GM18502 (cell line): ENCODE data around the gene ASTN2.

ENCODE experiments used
- ATAC-seq: cut with Tn5 transposase; IDR thresholded peaks from one replicate; pipeline ENCODE4 v1.9.1; 2021; ENCODE audit warnings: mild to moderate bottlenecking; ENCODE audit not compliant: unreplicated experiment, poor library complexity

Gene ASTN2

DNA sequence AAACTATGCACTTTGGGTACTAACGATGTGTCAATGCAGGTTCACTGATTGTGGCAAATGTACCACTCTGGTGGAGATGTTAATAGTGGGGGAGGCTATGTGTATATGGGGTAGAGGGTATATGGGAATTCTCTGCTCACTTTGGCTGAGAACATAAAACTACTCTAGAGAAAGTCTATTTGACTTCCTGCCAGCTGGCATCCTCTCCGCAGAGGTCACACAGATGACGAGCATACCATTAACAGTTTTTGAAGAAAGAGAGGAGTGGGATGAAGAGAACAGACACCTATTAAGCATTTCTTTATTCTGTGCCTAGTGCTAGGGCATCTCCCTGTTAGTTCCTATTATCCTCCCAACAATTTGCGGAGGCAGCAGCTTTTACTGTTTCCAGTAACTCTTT, 786.1 kb downstream of the ASTN2 start:
- no peak for ATAC-seq

DNA sequence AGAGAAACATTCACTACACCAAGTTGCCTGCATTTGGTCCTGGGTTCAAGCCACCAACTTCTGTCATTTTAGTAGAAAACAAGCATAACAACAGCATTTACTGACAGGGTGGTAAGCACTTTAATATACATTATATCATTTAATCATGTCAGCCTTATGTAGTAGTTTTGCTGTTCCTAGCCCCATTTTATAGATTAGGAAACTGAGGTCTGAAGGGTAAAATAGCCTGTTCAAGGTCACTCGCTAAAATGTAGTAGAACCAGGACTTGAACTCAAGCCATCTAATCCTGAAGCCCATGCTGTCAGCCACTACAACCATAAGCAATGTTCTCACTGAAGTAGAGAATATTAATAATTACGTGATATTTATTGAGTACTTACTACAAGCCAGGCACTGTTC, 787.4 kb downstream of the ASTN2 start:
- no peak for ATAC-seq

DNA sequence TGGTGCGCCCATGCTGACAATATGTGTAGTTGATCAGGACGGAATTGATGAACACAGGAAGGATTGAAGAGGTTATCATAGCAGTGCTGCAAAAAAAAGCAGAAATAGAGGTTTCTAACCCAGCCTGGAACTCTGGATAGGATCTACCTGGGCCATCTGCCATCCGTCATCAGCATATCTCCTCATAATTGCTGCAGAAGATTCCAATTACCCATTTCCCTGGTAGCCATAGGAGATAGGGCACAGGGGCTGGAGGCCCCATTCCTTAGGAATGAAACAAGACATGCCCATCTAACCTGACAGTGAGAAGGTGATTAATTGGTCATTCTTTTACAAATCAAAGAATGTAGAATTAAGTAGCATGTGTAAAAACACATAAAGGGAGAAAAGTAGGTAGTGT, 788.1 kb downstream of the ASTN2 start:
- no peak for ATAC-seq

DNA sequence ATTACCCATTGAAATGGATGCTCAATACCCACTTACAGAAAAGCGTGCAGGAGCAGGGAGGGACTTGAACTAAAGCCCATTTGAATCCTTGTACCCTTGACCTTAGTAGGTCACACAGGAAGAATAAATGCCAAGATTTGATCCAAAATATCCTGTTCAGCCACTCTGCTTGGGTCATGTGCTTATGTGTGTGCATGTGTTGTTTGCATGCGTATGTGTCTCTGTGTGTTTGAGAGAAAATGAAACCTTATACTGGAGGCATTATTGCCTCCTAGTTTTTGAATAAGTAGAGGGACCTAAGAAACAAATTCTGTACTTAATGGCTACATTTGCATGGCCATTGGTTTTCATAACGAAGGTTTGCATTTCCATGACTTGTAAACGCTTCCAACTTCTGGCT, 791.1 kb downstream of the ASTN2 start:
- no peak for ATAC-seq

DNA sequence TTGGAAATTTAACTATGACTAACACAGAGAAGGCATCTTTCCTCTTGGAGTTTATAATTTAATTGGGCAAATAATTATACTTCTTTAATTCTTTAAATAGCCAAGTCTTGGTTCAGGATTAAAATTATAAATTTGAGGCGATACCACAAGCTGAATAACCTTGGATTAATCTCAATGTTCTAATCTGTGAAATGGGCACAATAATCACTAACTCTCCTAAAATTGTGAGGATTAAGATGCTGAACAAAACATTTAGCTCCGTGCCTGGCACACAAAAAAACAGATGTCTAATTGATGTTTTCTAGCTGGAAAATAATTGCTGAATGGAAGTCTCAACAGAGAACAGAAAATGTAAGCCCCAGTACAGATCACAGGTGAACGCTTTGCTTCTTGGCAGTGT, 797.5 kb downstream of the ASTN2 start:
- ATAC-seq: no peak

DNA sequence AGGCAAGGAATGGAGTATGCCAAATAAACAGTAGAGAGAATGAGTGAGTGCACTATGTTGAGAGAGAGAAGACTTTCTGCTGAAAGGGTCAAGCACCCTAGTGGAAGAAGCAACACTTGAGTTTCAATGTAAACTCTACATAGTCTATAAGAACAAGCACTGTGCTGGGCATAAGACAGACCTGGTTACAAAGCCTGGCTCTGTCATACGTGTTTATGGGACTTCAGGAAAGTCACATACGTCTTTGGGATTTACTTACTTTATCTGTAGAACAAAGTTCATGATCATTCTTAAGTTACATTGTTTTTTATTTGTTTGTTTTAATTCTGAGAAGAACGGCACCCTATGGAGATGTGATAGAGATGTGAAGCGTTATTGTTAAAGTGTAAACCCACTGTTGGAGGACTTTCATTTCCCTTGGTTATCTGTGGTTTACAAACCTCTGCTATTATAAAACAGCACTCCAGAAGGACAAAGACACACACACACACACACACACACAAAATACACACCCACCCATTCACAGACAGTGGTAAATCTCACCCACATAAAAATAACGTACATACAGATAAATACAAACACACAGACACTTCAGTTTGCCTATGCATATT, 798.4 kb downstream of the ASTN2 start:
- no peak for ATAC-seq

DNA sequence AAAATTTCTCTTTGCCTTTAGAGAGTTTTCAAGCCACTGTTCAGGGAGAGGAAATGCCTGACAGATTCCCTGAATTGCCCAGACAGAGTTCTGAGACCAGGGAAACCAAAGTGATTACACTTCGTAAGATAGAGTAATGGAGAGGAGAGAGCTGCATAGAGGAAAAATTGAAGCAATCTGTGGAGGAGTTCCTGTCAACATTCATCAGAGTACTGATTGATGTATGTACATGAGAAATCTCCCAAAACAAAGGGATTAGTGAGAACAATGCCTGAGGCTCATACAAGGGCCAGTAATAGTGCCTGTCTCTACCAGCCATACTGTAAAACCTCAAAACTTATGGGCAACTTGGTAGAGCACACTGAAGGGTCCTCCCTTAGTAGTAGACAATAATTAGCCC, 806.8 kb downstream of the ASTN2 start:
- no peak for ATAC-seq

DNA sequence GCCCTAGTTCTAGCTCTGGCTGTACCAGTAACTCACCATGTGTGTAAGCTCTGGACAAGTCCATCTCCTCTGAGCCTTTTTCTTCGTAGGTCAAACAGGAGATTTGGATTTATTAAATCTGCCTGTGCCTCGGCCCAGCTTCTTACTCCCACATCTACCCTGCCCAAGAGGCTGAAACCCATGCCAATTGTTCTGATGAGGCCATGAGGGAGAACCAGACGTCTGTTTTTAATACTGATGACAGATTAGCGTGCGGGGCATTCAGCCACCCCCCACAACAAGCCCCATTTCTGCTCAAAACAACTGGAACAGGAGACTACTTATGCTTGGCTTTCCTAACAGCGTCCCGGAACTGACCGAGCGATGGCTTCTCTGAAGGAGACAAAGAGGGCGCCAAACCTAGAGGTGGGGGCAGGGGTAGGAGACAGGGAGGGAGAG, 808.9 kb downstream of the ASTN2 start:
- no peak for ATAC-seq

DNA sequence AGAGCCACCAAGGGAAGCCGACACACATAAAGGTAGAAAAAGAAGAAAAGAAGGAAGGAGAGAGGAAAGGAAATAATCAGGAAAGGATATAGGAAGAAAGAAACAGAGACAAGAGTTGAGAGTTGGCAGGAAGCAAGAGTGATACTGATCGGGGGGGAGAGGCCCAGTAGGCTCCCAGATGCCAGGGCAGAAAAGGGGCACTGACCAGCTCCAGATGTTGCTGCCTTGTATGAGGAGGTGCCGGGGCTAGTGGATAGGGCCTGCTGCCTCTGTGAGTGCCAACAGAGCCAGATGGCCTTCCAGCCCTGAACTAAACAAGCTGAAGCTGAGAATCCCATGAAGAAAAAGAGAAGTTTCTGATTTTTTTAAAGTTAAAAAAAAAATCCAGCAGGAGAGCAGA, 809.8 kb downstream of the ASTN2 start:
- ATAC-seq: no peak

DNA sequence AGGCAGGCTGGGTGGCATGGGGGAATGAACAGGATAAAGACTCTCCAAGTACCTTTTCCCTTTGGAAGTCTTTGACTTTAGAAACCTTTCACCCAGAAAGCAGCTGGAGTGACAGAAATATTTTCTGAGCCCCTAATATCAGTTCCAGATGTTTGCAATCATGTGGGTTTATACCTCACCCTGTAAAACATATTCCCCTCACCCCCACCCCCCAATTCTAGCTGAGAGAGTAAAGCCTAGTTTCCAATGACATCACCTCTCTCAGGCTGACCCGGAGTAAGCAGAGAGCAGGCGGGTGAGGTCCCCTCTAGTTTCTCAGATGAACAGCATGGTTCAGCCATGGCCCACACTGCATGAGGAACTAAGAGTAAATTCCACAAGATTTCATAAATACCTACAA, 810.6 kb downstream of the ASTN2 start:
- no peak for ATAC-seq

DNA sequence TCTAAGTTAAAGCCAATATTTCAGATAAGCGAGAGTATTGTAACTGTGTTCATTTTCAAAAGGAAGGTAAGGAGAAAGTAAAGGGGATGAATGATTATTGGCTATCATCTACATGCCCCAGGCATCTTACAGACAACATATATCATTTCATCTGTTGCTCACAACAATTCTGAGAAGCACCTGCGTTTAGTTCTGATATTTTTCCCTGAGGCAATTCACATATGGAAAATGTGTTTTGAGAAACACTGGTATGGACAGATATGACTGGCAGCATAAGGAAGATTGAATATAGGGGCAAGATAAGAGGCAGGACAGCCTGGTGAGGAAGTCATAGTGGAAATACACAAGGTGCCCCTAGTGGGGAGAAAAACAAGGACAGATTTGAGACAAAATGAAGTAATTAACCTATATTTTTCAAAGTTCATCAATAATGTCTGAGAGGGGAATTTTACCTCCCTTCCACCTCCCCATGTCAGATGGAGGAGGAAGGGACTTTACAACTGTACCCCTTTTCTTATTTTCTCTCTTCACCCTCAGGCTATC, 815.4 kb downstream of the ASTN2 start:
- ATAC-seq: no peak

DNA sequence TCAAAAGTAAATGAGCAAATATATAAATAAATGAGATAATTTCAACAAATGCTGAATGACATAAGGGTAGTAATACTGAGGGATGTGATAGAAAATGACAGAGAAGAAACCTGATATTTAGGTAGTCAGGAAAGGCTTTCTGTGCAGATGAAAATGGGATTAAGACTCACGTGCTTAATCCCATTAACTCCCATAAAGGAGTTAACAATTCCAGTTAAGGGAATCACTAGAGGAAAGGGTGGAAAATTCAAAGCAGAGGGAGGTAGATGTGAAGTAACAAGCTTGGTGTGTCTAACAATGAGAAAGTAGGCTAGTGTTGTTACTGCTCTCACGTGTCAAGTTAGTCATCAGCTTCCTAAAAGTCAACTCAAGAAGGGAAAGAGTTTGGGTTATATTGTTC, 818.2 kb downstream of the ASTN2 start:
- ATAC-seq: no peak

DNA sequence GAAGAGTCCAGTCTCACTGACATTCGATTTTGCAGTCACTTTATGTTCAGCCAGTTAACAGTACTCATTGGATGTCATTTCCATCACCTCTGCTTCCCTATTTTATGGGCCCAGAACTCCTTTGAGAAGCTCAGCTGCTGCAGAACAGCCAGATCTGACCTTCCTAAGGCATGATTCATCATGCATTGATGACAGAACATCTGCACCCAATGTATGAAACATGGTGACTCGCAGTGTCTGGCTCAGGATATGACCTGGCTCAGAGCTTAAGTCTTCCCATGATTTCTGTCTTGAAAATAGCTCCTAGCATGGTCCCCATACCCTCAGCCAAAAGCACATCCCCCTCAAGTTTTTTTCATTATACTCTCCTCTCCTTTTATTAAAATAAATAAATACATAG, 820.3 kb downstream of the ASTN2 start:
- ATAC-seq: no peak

DNA sequence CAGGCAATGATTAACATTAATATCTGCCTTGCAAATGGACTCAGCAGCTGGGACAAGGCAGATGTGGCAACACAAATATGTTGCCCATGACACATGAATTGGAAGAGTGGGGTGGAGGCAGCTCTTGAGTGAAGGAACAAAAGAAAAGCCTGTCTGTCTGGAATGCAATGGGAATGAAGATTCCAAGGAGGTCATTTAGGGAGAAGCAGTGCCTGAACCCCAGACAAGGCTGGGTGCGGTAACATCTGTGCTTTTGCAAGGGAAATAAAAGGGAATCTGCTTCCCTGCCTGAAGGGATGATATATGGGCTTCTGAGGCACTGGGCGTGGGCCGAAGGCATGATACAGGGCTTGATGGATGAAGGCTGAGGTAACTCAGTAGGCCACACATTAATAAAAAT, 821.9 kb downstream of the ASTN2 start:
- no peak for ATAC-seq

DNA sequence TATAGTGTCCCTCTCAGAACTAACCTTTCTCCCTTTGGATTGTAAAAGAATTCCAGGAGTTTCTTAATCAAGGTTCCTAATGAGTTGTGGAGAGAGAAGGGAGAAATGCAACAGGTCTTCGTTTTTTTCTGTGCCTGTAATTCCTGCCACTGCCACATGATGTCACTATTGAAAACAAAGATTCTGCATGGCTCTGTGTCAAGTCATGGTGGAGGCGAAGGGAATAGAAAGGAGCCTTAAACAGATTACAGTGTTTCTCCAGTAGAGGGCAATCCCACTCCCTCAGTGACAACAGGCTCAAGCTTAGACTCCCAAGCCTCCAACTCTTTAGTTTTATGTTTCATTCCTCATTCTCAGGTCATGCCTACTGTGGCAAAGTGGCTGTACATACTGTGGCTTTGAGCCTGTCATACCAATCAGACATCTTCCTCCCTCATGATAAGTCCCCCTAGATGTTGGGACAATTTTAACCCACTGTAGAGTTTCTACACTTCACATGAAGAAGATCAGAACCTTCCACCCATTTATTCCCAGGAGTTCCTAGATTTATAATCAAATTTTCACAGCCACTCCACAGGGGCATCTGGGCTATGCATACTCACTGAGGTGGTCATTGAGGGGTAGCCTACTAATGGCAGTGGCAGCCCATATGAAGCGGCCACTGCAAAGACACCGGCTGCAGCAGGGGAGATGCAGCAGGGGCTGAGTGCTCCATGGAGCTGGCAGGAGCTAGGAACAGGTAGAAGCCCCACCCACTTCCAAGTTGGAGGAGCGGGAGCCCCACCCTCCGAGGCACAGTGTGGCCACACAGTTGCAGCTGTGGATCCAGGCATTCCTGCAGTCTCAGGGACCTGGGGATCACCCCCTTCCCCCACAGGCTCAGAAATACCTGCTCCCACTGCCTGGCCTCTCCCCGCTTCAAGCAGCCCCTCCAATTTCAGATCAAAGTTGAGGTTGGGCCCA, 825.2 kb downstream of the ASTN2 start:
- peak; percentile 69 for ATAC-seq

DNA sequence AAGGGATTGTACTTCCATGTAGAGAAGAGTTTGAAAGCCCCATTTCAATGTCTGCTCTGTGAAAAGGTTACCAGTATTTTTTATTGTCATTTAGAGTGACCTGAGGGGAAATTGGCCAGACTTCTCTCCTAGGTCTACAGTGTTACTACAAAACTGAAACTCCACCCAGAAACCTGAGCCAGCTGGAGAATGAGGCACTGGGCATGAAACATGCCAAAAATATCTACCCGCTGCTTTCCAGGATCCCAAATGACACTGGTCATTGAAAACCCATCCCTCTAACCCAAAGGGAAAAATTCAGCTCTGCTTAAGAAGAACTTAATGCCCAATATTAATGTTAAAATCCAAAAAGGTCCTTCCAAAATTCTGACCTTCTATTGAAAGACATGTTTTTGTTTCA, 826.9 kb downstream of the ASTN2 start:
- ATAC-seq: no peak

DNA sequence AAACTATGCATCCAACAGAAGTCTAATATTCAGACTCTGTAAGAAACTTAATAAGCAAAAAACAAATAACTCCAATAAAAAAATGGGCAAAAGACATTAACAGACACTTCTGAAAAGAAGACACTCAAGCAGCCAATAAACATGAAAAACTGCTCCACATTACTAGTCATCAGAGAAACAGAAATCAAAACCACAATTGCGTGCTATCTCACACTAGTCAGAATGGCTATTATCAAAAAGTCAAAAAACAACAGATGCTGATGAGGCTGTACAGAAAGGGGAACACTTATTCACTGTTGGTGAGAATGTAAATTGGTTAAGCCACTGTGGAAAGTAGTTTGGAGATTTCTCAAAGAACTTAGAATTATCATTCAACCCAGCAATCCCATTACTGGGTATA, 829.0 kb downstream of the ASTN2 start:
- ATAC-seq: no peak

DNA sequence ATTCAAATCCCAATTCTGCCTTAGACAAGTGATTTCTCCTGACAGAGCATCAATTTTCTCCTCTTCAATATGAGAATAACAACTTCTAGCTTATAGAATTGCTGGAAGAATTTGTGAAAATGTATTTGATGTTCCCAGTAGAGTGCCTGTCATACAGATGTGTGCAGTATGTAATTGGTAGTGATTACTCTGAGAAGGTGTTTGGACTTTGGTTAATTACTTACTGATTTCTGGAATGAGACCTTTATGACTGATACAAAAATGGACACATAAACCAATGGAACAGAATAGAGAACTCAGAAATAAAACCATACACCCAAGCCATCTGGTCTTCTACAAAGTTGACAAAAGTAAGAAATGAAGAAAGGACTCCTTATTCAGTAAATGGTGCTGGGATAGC, 829.7 kb downstream of the ASTN2 start:
- no peak for ATAC-seq

DNA sequence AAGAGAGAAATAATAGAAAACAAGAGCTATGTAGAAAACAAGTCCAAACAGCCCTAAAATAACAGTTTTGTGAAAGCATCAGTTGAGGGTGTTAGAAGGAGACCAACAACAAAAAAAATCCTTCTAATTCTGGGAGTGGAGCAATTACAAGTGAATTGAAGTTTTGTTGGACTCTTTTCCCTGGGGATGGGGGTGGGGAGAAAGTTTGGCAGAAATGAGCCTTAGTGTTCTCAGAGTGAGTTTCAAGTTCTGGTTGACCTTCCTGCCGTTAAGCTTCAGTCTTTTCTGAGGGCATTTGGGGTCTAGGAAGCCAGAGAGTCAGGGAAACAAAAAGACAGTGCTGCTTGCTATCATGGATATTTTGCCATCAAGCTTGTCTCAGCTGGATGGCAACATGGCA, 834.0 kb downstream of the ASTN2 start:
- ATAC-seq: no peak

DNA sequence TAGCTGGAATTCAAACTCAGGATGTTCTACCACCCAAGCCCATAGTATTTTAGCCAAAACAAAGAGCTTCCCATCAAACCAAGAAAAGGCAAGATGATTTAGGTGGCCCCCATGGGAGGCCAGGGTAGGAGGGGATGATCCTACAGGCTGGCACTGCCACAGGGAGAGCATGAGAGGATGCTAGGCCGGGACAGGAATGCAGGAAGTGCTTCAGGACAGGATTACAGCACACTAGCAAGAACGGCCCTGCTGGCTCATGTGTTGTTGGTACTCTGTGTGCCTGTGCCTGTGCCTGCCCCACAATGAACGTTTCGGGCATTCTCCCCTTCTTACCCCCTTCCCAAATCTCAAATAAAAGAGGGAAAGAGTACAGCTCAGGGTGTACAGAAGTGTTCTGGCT, 838.5 kb downstream of the ASTN2 start:
- no peak for ATAC-seq

DNA sequence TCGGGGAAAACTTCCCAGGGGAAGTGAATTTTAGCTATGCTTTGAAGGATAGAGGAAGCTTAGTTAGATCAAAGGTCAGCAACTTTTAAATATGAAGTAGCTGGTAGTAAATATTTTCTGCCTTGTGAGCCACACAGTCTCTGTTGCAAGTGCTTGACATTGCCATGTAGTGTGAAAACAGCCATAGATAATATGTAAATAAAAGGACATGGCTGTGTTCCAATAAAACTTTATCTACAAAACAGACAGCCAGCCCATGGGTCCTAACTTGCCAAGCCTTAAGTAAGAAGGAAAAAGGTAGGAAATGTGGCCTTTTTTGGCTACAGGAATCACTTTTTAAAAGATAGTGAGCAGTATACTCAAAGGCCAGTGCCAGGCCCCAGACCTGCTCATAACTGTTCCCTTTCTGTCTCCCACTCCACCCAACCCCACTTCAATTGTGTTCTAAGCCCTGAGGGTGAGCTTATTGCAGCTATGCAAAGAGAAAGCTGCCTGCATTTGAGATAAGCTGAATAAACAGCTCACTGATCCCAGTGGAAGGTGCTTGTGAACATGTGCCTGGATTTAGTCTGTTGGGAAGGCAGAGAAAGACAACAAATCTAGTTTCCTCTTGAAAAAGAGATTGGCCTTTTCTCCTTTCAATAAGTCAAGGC, 840.7 kb downstream of the ASTN2 start:
- no peak for ATAC-seq
